Prostate gland (tissue), 2 donors: ENCODE measurements around the gene AMN. TPM values are rescaled to one million over a fixed set of nuclear protein-coding genes. Genes with fewer than 3 reads are reported as not detected.

Source experiments
- DNase-seq: peaks from one replicate; pipeline ENCODE4 v3.0.0-alpha.2; 2019; ENCODE audit warnings: low spot score
- H3K27ac ChIP-seq, 2 donors: fragments of 200-600 bp; sonication (generic); 2 replicates each; pipeline ENCODE4 v1.5.1; 2017 to 2019
- H3K27me3 ChIP-seq: fragments of 200-600 bp; sonication (generic); replicated peaks from 2 replicates; pipeline ENCODE4 v1.5.1; 2019; ENCODE audit not compliant: insufficient read depth
- H3K36me3 ChIP-seq, 2 donors: fragments of 200-600 bp; sonication (generic); 1 replicate in 1 of 2; 2 replicates in 1 of 2; pipeline versions ENCODE4 v1.5.1 to v1.8.1; 2017 to 2019
- H3K4me1 ChIP-seq: fragments of 200-600 bp; sonication (generic); replicated peaks from 2 replicates; pipeline ENCODE4 v1.5.1; 2019
- H3K4me3 ChIP-seq, 2 donors: fragments of 200-600 bp; sonication (generic); 2 replicates each; pipeline ENCODE4 v1.5.1; 2017 to 2019
- H3K9me3 ChIP-seq: fragments of 200-600 bp; sonication (generic); 2 replicates; pipeline ENCODE4 v1.5.1; 2017
- CTCF ChIP-seq, 4 experiments: fragments of 200-600 bp in 2 of 4; fragments of 450-650 bp in 2 of 4; sonication (generic) in 2 of 4; IDR thresholded peaks; 1 replicate in 3 of 4; 2 replicates in 1 of 4; pipeline ENCODE4 v1.5.1; 2016 to 2019; ENCODE audit warnings: antibody characterized with exemption in 4 of 4, mild to moderate bottlenecking in 2 of 4, moderate library complexity in 2 of 4
- POLR2A ChIP-seq: fragments of 450-650 bp; IDR thresholded peaks from one replicate; pipeline ENCODE4 v1.6.1; 2016; ENCODE audit warnings: antibody characterized with exemption, mild to moderate bottlenecking
- POLR2AphosphoS5 ChIP-seq: sonication (generic); formaldehyde crosslinking; IDR thresholded peaks from one replicate; pipeline ENCODE4 v1.6.1; 2017; ENCODE audit warnings: antibody characterized with exemption
- WGBS: methylation state at CpG from one replicate; pipeline ENCODE4 v1.1.5; 2018; 5-methylcytosine and 5-hydroxymethylcytosine counted together
- intact Hi-C: fragments of 100-400 bp; cut with DNase I; formaldehyde crosslinking; loops from one replicate; pipeline ENCODE4 v1.14.2; 2022
- total RNA-seq, 2 donors: library from RNA; depleted of rRNA; stranded (reverse); fragments of >200 nt; gene quantifications; one replicate each; pipeline ENCODE4 v1.1.0, GENCODE V29; 2016

AMN gene
- total RNA-seq, 2 donors from 2014 or later, result 0.91 to 1.6 TPM

- intact Hi-C loops, result no loop called here
These were observed 24.2 kb upstream of the AMN start for GRCh38 chr14:102898298-102898697.

GRCh38 chr14:102898776-102899515 lies 23.5 kb upstream of the AMN start:
- no peak for TF ChIP-seq CTCF (IDR thresholded peaks at IDR 0.05)
- no peak for TF ChIP-seq POLR2A
- TF ChIP-seq POLR2AphosphoS5, result no peak
- no peaks in the 10 kb centered on the region for H3K27me3 ChIP-seq
- H3K36me3 ChIP-seq, result no peaks in the 10 kb centered on the region
- no peaks in the 10 kb centered on the region for H3K4me1 ChIP-seq
- WGBS, result 86% methylated on average over 18 of the region's 18 CpGs
- DNase-seq, result no peak
- H3K27ac ChIP-seq, result no peak overlapping the region
- intact Hi-C loops, result no loop called here
- no peaks in the 10 kb centered on the region for H3K9me3 ChIP-seq
- H3K4me3 ChIP-seq, result no peak overlapping the region

More at GRCh38 chr14:102898298-102898697, 24.2 kb upstream of the AMN start:
- Histone ChIP-seq H3K9me3 (no peaks in the 10 kb centered on the region), H3K4me3 (no peak overlapping the region), H3K27ac (no peak overlapping the region), H3K4me1 (no peaks in the 10 kb centered on the region), H3K27me3 (no peaks in the 10 kb centered on the region), H3K36me3 (no peaks in the 10 kb centered on the region)
- no peak for DNase-seq
- TF ChIP-seq CTCF (IDR thresholded peaks at IDR 0.05), result no peak
- no peak for TF ChIP-seq POLR2A
- 76% methylated on average over 6 of the region's 6 CpGs for WGBS

- intact Hi-C loops, result no loop called here
- no peak for DNase-seq
- H3K27ac ChIP-seq, result no peak overlapping the region
- H3K9me3 ChIP-seq, result no peaks in the 10 kb centered on the region
- H3K36me3 ChIP-seq, result no peaks in the 10 kb centered on the region
- no peaks in the 10 kb centered on the region for H3K4me1 ChIP-seq
- H3K4me3 ChIP-seq, result no peak overlapping the region
- no peaks in the 10 kb centered on the region for H3K27me3 ChIP-seq
- TF ChIP-seq POLR2A (no peak), CTCF (IDR thresholded peaks at IDR 0.05) (no peak), POLR2AphosphoS5 (no peak)
- 97% methylated on average over 8 of the region's 8 CpGs for WGBS
These were observed 23.0 kb upstream of the AMN start for GRCh38 chr14:102899516-102899900.

GRCh38 chr14:102900631-102901571 lies 21.6 kb upstream of the AMN start:
- WGBS, result 86% methylated on average over 39 of the region's 39 CpGs
- no peak overlapping the region for H3K4me3 ChIP-seq
- no peak overlapping the region for H3K27ac ChIP-seq
- H3K9me3 ChIP-seq, result no peaks in the 10 kb centered on the region
- H3K36me3 ChIP-seq, result no peaks in the 10 kb centered on the region
- DNase-seq, result no peak
- TF ChIP-seq POLR2A (no peak), POLR2AphosphoS5 (no peak), CTCF (IDR thresholded peaks at IDR 0.05) (no peak)
- no peaks in the 10 kb centered on the region for H3K4me1 ChIP-seq
- intact Hi-C loops, result no loop called here
- no peaks in the 10 kb centered on the region for H3K27me3 ChIP-seq
